ENCODE data around the gene STK32A.

- TF ChIP-seq POLR2AphosphoS5 (IDR thresholded peaks at IDR 0.05; ENCODE audit: low read depth, low read length) = no peak
- no peak for TF ChIP-seq POLR2A (IDR thresholded peaks at IDR 0.05; ENCODE audit: low read depth, low read length)
Measured at GRCh38 chr5:147417135-147417813, 182.4 kb downstream of the STK32A start.

All from GM12892 (cell line).